HEK293 (cell line): ENCODE measurements around the gene RASSF5.

Source experiments
- SP7 ChIP-seq: fragments of 450-650 bp; formaldehyde crosslinking; IDR thresholded peaks from 2 replicates; pipeline ENCODE4 v1.5.1; 2016; ENCODE audit warnings: missing biosample characterization, missing genetic modification characterization
- YY1 ChIP-seq: fragments of 450-650 bp; formaldehyde crosslinking; IDR thresholded peaks from 2 replicates; pipeline ENCODE4 v1.5.1; 2018; ENCODE audit warnings: missing biosample characterization, missing genetic modification characterization
- ZBTB8A ChIP-seq: fragments of 450-650 bp; formaldehyde crosslinking; IDR thresholded peaks from 2 replicates; pipeline ENCODE4 v1.5.1; 2016; ENCODE audit warnings: missing biosample characterization, missing genetic modification characterization
- ZNF114 ChIP-seq: fragments of 450-650 bp; formaldehyde crosslinking; IDR thresholded peaks from 2 replicates; pipeline ENCODE4 v1.5.0; 2017; ENCODE audit warnings: missing biosample characterization, missing genetic modification characterization
- ZNF138 ChIP-seq: fragments of 450-650 bp; formaldehyde crosslinking; IDR thresholded peaks from 2 replicates; pipeline ENCODE4 v1.5.1; 2016; ENCODE audit warnings: missing biosample characterization, missing genetic modification characterization, borderline replicate concordance
- ZNF274 ChIP-seq, 2 experiments: fragments of 200-500 bp in 1 of 2; fragments of 450-650 bp in 1 of 2; sonication (Bioruptor generic) in 1 of 2; formaldehyde crosslinking in 1 of 2; IDR thresholded peaks; 2 replicates each; pipeline versions ENCODE4 v1.5.1 to v1.6.1; 2014 to 2016; ENCODE audit warnings: borderline replicate concordance in 1 of 2, inconsistent platforms in 1 of 2, low read length in 1 of 2, missing biosample characterization in 1 of 2, missing genetic modification characterization in 1 of 2
- ZNF311 ChIP-seq: fragments of 450-650 bp; formaldehyde crosslinking; IDR thresholded peaks from 2 replicates; pipeline ENCODE4 v1.5.1; 2017; ENCODE audit warnings: missing biosample characterization, missing genetic modification characterization, borderline replicate concordance
- ZNF776 ChIP-seq: fragments of 450-650 bp; formaldehyde crosslinking; IDR thresholded peaks from 2 replicates; pipeline ENCODE4 v1.5.0; 2017; ENCODE audit warnings: missing biosample characterization, missing genetic modification characterization, borderline replicate concordance
- TF ChIP-seq, protein P1 (sequence below): fragments of 450-650 bp; formaldehyde crosslinking; IDR thresholded peaks from 2 replicates; pipeline ENCODE4 v1.5.1; 2016; ENCODE audit warnings: missing biosample characterization, missing genetic modification characterization
- TF ChIP-seq, protein P2 (sequence below): fragments of 450-650 bp; formaldehyde crosslinking; IDR thresholded peaks from 2 replicates; pipeline ENCODE4 v1.5.1; 2016; ENCODE audit warnings: missing biosample characterization, missing genetic modification characterization
- TF ChIP-seq, protein P3 (sequence below): fragments of 450-650 bp; formaldehyde crosslinking; IDR thresholded peaks from 2 replicates; pipeline ENCODE4 v1.5.1; 2016; ENCODE audit warnings: missing biosample characterization, missing genetic modification characterization
- TF ChIP-seq, protein P4 (sequence below): sonication (generic); formaldehyde crosslinking; IDR thresholded peaks from 2 replicates; pipeline ENCODE4 v1.8.1; 2022; ENCODE audit warnings: mild to moderate bottlenecking, moderate library complexity, missing genetic modification reagents
- TF ChIP-seq, protein P5 (sequence below): fragments of 450-650 bp; formaldehyde crosslinking; IDR thresholded peaks from 2 replicates; pipeline ENCODE4 v1.5.1; 2016; ENCODE audit warnings: missing biosample characterization, missing genetic modification characterization

DNA sequence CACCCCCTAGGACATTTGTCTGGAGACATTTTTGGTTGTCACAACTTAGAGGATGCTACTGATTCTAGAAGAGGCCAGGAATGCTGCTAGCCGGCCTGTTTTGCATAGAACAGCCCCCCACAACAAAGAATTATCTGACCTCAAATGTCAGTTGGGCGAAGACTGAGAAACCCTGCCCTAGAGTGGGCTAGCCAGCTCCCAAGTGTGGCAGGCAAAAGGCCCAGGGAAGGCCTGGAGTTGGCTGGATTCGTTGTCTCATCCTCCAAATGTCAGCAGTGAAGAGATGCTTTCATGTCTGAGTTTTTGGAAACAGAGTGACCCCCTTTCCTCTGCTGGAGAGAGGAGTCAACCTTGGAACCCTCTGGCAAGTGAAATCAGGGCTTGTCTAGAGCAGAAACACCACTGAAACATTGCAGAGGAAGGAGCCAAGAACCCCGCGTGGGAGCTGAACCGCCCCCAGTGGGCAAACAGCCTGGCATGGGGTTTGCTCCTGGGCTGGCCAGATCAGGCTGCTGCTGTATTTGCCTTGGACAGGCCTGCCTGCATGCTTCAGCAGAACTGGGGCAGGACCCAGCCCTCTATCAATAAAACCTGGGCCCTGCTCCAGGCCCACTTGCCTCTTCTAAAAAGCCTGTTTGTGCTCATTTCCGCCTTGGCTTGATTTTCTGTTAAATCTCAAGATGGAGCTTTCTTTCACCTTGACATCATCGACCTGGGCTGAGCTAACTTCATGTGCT is 32.9 kb downstream of the RASSF5 start:
- TF ChIP-seq ZNF311 (tag by site-specific recombination) (no peak), YY1 (tag by site-specific recombination) (no peak), ZNF138 (tag by site-specific recombination) (no peak), ZNF776 (tag by site-specific recombination) (no peak), ZNF114 (tag by site-specific recombination) (no peak), ZNF274 (IDR thresholded peaks at IDR 0.05; ENCODE audit: low read length) (no peak), ZNF274 (tag by site-specific recombination; IDR thresholded peaks at IDR 0.05; ENCODE audit: borderline replicate concordance) (no peak), SP7 (tag by site-specific recombination) (no peak), ZBTB8A (tag by site-specific recombination) (no peak)
- TF ChIP-seq, protein P1, sequence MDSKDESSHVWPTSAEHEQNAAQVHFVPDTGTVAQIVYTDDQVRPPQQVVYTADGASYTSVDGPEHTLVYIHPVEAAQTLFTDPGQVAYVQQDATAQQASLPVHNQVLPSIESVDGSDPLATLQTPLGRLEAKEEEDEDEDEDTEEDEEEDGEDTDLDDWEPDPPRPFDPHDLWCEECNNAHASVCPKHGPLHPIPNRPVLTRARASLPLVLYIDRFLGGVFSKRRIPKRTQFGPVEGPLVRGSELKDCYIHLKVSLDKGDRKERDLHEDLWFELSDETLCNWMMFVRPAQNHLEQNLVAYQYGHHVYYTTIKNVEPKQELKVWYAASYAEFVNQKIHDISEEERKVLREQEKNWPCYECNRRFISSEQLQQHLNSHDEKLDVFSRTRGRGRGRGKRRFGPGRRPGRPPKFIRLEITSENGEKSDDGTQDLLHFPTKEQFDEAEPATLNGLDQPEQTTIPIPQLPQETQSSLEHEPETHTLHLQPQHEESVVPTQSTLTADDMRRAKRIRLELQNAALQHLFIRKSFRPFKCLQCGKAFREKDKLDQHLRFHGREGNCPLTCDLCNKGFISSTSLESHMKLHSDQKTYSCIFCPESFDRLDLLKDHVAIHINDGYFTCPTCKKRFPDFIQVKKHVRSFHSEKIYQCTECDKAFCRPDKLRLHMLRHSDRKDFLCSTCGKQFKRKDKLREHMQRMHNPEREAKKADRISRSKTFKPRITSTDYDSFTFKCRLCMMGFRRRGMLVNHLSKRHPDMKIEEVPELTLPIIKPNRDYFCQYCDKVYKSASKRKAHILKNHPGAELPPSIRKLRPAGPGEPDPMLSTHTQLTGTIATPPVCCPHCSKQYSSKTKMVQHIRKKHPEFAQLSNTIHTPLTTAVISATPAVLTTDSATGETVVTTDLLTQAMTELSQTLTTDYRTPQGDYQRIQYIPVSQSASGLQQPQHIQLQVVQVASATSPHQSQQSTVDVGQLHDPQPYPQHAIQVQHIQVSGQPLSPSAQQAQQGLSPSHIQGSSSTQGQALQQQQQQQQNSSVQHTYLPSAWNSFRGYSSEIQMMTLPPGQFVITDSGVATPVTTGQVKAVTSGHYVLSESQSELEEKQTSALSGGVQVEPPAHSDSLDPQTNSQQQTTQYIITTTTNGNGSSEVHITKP (tag by site-specific recombination): no peak
- TF ChIP-seq, protein P2, sequence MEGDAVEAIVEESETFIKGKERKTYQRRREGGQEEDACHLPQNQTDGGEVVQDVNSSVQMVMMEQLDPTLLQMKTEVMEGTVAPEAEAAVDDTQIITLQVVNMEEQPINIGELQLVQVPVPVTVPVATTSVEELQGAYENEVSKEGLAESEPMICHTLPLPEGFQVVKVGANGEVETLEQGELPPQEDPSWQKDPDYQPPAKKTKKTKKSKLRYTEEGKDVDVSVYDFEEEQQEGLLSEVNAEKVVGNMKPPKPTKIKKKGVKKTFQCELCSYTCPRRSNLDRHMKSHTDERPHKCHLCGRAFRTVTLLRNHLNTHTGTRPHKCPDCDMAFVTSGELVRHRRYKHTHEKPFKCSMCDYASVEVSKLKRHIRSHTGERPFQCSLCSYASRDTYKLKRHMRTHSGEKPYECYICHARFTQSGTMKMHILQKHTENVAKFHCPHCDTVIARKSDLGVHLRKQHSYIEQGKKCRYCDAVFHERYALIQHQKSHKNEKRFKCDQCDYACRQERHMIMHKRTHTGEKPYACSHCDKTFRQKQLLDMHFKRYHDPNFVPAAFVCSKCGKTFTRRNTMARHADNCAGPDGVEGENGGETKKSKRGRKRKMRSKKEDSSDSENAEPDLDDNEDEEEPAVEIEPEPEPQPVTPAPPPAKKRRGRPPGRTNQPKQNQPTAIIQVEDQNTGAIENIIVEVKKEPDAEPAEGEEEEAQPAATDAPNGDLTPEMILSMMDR (tag by site-specific recombination): no peak
- TF ChIP-seq, protein P3, sequence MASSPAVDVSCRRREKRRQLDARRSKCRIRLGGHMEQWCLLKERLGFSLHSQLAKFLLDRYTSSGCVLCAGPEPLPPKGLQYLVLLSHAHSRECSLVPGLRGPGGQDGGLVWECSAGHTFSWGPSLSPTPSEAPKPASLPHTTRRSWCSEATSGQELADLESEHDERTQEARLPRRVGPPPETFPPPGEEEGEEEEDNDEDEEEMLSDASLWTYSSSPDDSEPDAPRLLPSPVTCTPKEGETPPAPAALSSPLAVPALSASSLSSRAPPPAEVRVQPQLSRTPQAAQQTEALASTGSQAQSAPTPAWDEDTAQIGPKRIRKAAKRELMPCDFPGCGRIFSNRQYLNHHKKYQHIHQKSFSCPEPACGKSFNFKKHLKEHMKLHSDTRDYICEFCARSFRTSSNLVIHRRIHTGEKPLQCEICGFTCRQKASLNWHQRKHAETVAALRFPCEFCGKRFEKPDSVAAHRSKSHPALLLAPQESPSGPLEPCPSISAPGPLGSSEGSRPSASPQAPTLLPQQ (tag by site-specific recombination): no peak
- TF ChIP-seq, protein P4, sequence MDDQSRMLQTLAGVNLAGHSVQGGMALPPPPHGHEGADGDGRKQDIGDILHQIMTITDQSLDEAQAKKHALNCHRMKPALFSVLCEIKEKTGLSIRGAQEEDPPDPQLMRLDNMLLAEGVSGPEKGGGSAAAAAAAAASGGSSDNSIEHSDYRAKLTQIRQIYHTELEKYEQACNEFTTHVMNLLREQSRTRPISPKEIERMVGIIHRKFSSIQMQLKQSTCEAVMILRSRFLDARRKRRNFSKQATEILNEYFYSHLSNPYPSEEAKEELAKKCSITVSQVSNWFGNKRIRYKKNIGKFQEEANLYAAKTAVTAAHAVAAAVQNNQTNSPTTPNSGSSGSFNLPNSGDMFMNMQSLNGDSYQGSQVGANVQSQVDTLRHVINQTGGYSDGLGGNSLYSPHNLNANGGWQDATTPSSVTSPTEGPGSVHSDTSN (CRISPR knock-in tag): no peak
- TF ChIP-seq, protein P5, sequence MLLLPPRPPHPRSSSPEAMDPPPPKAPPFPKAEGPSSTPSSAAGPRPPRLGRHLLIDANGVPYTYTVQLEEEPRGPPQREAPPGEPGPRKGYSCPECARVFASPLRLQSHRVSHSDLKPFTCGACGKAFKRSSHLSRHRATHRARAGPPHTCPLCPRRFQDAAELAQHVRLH (tag by site-specific recombination): no peak
